ENCODE measurements around the gene B4GALT1. TPM values are rescaled to one million over a fixed set of nuclear protein-coding genes. Genes with fewer than 3 reads are reported as not detected.

The B4GALT1 gene, protein sequence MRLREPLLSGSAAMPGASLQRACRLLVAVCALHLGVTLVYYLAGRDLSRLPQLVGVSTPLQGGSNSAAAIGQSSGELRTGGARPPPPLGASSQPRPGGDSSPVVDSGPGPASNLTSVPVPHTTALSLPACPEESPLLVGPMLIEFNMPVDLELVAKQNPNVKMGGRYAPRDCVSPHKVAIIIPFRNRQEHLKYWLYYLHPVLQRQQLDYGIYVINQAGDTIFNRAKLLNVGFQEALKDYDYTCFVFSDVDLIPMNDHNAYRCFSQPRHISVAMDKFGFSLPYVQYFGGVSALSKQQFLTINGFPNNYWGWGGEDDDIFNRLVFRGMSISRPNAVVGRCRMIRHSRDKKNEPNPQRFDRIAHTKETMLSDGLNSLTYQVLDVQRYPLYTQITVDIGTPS
- 115 TPM for total RNA-seq
- long read RNA-seq, full-length matches to known transcripts = 10 of 134 reads
- long read RNA-seq, partial matches to known transcripts = 7 of 134 reads
- long read RNA-seq, other reads (novel, unspliced or antisense) = 117 of 134 reads

- peak; percentile 100 for DNase-seq (ENCODE audit: low spot score)
Observed at GRCh38 chr9:33167084-33167971, at the start of gene B4GALT1. Gene B4GALT1 (minus strand): TSS chr9:33167336. CDS start chr9:33167169, 167 bp downstream.

DNA sequence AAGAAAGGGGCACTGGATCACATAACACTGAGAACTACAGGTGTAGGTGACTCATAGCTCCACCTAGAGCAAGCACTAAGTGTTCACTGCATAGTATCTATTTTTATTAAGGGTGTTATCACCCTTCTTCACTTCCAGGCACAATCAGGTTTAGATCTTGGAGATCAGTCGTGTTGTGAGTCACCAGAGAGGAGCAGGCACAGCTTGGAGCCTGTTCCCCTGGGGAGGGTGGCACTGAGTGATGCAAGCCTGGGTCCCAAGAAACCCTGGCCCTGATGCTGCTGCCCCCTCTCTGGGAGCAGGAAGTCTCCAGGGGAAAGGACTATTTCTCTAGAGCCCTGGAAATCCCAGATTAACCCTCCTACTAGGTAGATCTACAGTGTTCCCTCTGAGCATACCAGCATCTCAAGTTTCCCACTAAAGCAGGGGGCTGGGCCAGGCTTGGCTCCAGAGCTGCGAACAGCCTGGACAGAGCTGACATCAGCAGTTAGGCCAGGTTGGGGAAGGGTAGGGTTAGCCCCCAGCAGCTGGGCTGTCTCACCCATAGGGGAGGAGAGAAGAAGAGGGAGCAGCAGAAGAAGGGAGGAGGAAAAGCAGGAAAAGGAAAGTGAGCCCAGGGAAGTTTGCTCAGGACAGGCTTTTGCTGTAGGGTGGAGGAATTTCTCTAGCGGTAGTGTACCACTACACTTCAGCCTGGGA lies 44.7 kb upstream of the B4GALT1 start:
- DNase-seq (ENCODE audit: low spot score) = no peak

GRCh38 chr9:33210006-33210715 lies 43.0 kb upstream of the B4GALT1 start:
- no peak for DNase-seq (ENCODE audit: low spot score)

DNA sequence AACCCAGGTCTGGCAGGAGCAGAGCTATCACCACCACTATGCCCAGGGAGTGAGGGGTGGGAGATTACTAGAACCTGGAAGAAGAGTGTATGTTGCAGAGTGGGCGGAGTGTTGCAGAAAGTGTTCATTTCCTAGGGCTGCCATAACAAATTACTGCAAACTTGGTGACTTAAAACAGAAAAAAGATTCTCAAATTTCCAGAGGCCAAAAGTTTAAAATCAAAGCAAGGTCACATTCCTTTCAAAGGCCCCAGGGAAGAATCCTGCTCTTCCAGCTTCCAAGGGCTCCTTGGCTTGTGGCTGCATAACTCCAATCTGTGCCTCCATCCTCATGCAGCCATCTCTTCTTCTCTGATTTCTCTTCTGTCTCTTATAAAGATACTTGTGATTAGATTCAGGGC lies 42.3 kb upstream of the B4GALT1 start:
- DNase-seq (ENCODE audit: low spot score) = no peak

DNA sequence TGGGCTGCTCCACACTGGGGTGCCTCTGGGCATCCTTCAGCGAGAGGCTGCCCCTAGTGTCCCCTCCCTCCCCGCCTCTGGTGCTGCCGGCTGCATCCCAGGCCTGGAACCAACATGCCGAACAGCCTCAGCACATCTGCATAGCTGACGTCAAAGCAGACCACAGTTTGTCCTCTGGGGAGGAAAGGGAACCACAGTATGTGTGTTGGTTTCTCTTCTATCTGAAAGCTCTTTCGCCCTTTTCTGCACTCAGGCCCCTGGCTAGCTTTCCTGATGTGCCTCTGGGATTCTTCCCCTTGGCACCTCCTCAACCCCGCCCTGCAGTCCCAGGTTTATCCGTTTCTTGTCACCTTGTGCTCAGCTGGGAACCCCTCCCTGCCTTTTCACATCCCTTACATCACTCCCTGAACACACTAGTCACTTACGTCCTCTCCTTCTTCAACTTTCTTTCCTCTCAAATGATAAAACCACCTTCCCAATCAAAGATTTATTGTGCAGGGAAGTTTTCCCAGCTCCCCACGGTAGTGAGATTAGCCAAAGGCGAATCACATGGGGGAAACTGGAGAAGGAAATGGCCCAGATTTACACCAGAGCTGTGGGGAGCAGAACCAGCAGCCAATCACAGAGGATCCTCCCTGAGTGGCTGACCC lies 35.5 kb upstream of the B4GALT1 start:
- DNase-seq (ENCODE audit: low spot score) = no peak

GRCh38 chr9:33202018-33202417 lies 34.9 kb upstream of the B4GALT1 start:
- DNase-seq (ENCODE audit: low spot score) = no peak

DNA sequence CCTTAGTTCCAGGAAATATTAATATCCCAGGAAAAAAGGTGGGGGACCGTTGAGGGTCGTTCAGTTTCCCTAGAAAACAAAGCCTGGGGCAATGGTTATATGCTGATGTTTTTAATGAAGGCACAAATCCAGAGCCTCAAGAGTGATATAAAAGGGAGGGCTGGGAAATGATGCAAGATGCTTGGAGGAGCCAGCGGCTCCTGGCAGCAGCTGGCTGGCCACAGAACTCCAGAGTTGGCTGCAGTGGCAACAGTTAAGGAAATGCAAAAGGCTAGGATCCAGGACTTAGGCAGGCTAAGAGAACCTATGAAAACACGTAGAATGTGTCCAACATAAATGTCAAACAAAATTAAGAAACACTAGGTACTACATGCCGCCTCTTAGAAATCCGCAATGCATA lies 31.0 kb upstream of the B4GALT1 start:
- DNase-seq (ENCODE audit: low spot score) = no peak

GRCh38 chr9:33197279-33198152 lies 30.4 kb upstream of the B4GALT1 start:
- no peak for DNase-seq (ENCODE audit: low spot score)

- DNase-seq (ENCODE audit: low spot score) = no peak
Observed at GRCh38 chr9:33196736-33197135, 29.6 kb upstream of the B4GALT1 start.

GRCh38 chr9:33193818-33194217 lies 26.7 kb upstream of the B4GALT1 start:
- no peak for DNase-seq (ENCODE audit: low spot score)

DNA sequence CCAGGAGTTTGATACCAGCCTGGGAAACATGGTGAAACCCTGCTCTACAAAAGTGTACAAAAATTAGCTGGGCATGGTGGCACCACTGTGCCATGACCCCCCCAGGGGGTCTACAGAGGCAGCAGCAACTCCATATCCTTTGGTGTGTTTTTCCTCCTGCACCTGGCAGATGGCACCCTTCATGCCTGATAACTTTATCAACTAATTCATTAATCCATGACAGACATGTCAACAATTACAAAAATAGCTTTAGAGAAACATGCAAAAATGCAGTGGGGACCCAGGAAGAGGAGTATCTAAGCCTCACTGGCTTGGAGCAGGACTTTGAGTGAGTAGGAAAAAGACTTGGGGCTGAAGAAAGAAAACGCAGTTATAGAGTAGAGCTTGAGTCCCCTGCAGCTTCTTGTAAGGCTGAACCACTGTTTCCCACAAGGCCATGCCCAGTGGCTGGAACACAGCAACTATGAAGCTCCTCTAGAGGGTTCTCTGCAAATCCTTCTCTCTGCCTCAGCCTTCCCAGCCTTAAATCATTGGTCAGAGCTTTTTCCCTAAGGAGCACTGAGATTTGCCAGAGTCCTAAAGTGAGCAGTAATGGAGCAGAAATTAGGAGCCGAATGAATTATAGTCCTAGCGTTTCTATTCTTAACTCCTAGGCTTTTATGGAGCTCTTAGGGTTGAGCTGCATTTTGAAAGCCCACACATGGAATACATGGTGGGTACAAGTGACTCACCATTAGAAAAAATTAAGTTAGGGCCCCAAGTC lies 25.5 kb upstream of the B4GALT1 start:
- no peak for DNase-seq (ENCODE audit: low spot score)

DNA sequence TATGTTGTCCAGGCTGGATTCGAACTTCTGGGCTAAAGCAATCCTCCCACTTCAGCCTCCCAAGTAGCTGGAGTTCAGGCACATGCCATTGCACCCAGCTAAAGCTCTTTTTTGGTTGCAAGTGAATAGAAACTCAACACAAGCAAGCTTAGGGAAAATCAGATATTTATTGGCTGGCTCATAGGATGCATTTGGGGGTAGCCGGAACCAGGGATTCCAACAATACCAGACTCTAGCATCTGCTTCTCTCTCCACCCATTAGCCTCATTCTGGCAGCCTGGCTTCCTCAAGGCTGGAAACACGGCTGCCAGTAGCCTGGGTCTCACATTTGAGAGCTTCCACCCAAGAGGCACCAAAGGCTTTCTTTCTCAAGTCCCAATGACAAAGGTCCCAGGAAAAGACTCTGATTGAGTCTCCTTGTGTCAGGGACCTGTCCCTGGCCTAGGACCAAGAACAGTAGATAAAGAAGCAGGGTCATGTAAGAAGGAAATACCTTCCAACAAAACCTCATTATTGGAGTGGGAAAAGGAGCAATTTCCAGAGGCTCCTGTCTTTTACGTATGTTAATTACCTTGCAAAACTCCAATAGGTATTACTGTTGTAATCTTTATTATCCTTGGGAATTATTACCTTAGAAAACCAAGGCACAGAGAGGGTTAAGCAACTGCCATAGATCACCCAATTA lies 23.0 kb upstream of the B4GALT1 start:
- DNase-seq (ENCODE audit: low spot score) = no peak

DNA sequence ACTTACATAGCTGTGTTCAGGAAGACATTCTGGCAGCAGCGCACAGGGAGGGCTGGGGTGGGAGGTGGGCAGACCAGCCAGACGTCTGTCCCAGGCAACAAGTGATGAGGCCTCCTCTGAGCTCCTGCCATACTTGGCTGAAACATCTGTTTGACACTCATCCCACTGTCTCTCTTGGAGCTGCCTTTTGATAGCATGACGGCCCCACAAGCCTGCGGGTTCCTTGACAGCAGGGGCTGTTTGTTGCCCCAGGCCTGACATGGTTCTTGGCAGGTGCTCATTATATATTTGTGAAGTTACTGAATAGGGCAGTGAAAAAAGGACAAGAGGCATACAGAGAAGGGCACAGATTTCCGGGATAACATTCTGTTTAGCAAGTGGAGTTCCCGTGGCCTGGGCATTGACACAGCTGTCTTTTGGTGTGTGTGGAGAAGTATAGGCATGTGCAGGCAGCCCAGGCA lies 22.2 kb upstream of the B4GALT1 start:
- no peak for DNase-seq (ENCODE audit: low spot score)

- DNase-seq (ENCODE audit: low spot score) = no peak
Observed at GRCh38 chr9:33188711-33189110, 21.6 kb upstream of the B4GALT1 start.

DNA sequence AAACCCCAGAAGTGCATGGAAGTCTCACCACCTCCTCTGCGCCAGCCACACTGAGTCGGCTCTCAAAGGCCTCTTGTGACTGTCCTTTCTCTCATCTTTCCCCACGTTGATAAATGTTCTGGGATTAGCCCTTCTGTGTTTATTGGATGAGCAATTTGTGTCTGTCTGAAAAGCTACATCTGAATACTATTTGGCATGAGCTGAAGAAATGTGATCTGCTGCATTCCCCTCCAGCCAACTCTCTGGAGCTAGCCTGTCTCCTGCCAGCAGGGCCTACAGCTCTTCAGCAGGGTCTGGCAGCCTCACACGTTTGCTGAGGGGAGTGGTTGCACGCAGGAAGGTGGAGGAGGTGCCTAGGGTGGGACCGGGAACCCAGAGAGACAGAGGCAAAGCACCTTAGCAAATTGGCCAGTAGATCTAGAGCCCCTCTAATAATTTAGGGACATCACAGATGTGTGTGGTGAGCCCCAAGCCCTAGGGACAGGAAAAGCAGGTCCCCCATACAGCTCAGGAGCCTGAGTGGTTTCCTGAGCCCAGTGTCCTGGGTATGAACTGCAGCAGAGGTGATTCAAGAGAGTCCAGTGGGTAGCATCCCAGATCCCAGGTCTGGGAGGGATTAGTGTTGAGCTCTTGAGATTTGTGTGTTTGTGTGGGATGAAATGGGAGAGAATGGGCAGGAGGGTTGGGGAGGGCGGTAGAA lies 20.5 kb upstream of the B4GALT1 start:
- DNase-seq (ENCODE audit: low spot score) = no peak

DNA sequence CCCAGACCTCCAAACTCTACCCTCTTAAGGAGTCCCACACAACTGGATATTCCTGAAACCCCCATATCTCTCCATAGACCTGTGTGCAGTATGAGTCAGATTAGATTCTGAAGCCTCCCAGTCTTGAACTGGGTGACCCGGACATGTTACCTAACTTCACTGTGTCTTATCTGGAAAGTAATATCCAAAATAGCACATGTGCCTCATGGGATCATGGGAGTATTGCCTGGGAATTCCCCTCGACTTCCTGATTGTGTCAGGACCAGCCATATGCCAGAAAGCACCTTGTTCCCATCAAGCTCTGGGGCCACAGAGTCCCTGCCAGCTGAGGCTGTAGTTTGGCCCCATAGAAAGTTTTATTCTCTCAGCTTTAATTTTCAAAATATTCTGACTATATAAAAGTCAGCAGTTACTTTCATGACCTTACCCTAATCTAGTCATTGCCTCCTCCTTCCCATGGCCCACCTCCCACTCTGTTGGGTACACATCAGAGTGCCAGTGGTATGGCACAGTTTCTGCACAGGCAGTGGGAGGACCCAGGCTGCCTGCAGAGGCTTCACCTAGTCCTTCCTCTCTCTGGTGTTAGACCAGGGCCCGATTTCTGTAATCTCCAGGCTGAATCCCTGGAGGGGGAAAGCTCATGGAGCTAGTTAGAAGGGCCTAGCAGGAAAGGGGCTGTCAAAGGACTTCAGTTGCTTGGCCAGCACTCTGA lies 19.5 kb upstream of the B4GALT1 start:
- no peak for DNase-seq (ENCODE audit: low spot score)

DNA sequence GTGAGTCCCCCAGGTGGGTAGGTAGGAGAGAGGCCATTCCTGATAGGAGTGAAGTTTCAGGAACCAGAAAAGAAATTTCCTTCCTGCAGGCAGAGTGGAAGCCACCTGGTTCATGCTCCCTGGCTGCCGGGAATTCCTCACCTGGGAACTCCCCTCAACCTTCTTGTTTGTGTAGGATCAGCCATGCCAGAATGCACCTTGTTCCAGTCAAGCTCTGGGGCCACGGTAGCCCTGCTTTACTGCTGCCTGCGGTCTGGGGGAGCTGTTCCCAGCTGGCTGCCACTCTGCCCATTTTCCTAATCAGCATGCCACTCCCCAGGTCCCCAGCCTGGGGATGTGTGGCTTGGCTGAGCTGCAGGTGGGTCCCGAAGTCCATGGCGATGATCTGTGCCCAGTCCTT lies 18.7 kb upstream of the B4GALT1 start:
- DNase-seq (ENCODE audit: low spot score) = no peak
